Neural cell (in vitro differentiated cells): ENCODE data around the gene HTR5A. TPM values are rescaled to one million over a fixed set of nuclear protein-coding genes. Genes with fewer than 3 reads are reported as not detected.
A peak's percentile ranks its signal among the peaks of the same experiment; 100 is the strongest.

Experiments
- H2AFZ ChIP-seq: fragments of 200-600, 300-800 bp; sonication (generic), shearing (Covaris generic); 2 replicates; pipeline ENCODE4 v1.6.0; 2014; ENCODE audit warnings: low read depth, mild to moderate bottlenecking, antibody characterized with exemption, low read length, moderate library complexity
- H3F3A ChIP-seq: fragments of 200-600 bp; shearing (Covaris generic); 2 replicates; pipeline ENCODE4 v1.6.1; 2016; ENCODE audit warnings: mild to moderate bottlenecking, moderate library complexity, mixed read lengths, antibody characterized with exemption, low read length; ENCODE audit not compliant: insufficient read depth, poor library complexity, severe bottlenecking
- H3K27ac ChIP-seq: fragments of 200-600, 300-800 bp; sonication (generic), shearing (Covaris generic); 2 replicates; pipeline ENCODE4 v1.5.1; 2014; ENCODE audit warnings: mild to moderate bottlenecking, low read length, moderate library complexity
- H3K27me3 ChIP-seq: fragments of 300-800, 200-600 bp; sonication (generic), shearing (Covaris generic); 2 replicates; pipeline ENCODE4 v1.6.0; 2014; ENCODE audit warnings: mild to moderate bottlenecking, low read depth, low read length, moderate library complexity; ENCODE audit not compliant: insufficient read depth
- H3K36me3 ChIP-seq: fragments of 300-800, 200-600 bp; sonication (generic), shearing (Covaris generic); 2 replicates; pipeline ENCODE4 v1.5.1; 2014; ENCODE audit warnings: mild to moderate bottlenecking, antibody characterized with exemption, low read length, moderate library complexity; ENCODE audit not compliant: insufficient read depth
- H3K4me2 ChIP-seq: fragments of 300-800, 200-600 bp; sonication (generic), shearing (Covaris generic); 2 replicates; pipeline ENCODE4 v1.6.0; 2014; ENCODE audit warnings: mild to moderate bottlenecking, low read length
- H3K4me3 ChIP-seq: fragments of 300-800, 200-600 bp; sonication (generic), shearing (Covaris generic); 2 replicates; pipeline ENCODE4 v1.5.1; 2014; ENCODE audit warnings: mild to moderate bottlenecking, low read length, moderate library complexity
- H3K79me2 ChIP-seq: fragments of 200-600 bp; shearing (Covaris generic); replicated peaks from 2 replicates; pipeline ENCODE4 v1.6.0; 2014; ENCODE audit warnings: mild to moderate bottlenecking, low read length, moderate library complexity; ENCODE audit not compliant: insufficient read depth
- H3K9ac ChIP-seq: fragments of 300-800, 200-600 bp; sonication (generic), shearing (Covaris generic); 2 replicates; pipeline ENCODE4 v1.6.1; 2016; ENCODE audit warnings: mild to moderate bottlenecking, low read length, mixed read lengths
- H3K9me2 ChIP-seq: fragments of 200-600 bp; shearing (Covaris generic); 2 replicates; pipeline ENCODE4 v1.6.1; 2016; ENCODE audit warnings: mild to moderate bottlenecking, low read length, mixed read lengths; ENCODE audit not compliant: insufficient read depth
- H3K9me3 ChIP-seq: fragments of 200-600, 300-800 bp; sonication (generic), shearing (Covaris generic); 2 replicates; pipeline ENCODE4 v1.6.1; 2016; ENCODE audit warnings: mild to moderate bottlenecking, mixed run types, low read length, moderate library complexity, mixed read lengths
- H4K20me1 ChIP-seq: fragments of 200-600 bp; shearing (Covaris generic); 2 replicates; pipeline ENCODE4 v1.6.1; 2016; ENCODE audit warnings: mild to moderate bottlenecking, mixed run types; ENCODE audit not compliant: insufficient read depth
- CTCF ChIP-seq: fragments of 450-650 bp; IDR thresholded peaks from 2 replicates; pipeline ENCODE4 v1.5.1; 2014; ENCODE audit warnings: antibody characterized with exemption, mild to moderate bottlenecking, moderate library complexity; ENCODE audit not compliant: poor library complexity, severe bottlenecking
- EP300 ChIP-seq: fragments of 450-650 bp; conservative IDR thresholded peaks from 2 replicates; pipeline ENCODE4 v1.6.1; 2014; ENCODE audit warnings: antibody characterized with exemption, mild to moderate bottlenecking, moderate library complexity; ENCODE audit not compliant: poor library complexity, severe bottlenecking
- EZH2 ChIP-seq: fragments of 200-600, 300-800 bp; shearing (Covaris generic), sonication (generic); IDR thresholded peaks from 2 replicates; pipeline ENCODE4 v1.6.1; 2014; ENCODE audit warnings: antibody characterized with exemption, low read length, borderline replicate concordance, mild to moderate bottlenecking; ENCODE audit not compliant: insufficient read depth, poor library complexity, severe bottlenecking
- MXI1 ChIP-seq: fragments of 450-650 bp; conservative IDR thresholded peaks from 2 replicates; pipeline ENCODE4 v1.6.1; 2014; ENCODE audit warnings: antibody characterized with exemption, mild to moderate bottlenecking; ENCODE audit not compliant: poor library complexity, severe bottlenecking
- POLR2AphosphoS5 ChIP-seq: IDR thresholded peaks from 2 replicates; pipeline ENCODE4 v1.6.1; 2012
- RAD21 ChIP-seq: fragments of 450-650 bp; conservative IDR thresholded peaks from 2 replicates; pipeline ENCODE4 v1.6.1; 2014; ENCODE audit warnings: antibody characterized with exemption, mild to moderate bottlenecking, moderate library complexity
- REST ChIP-seq: IDR thresholded peaks from 2 replicates; pipeline ENCODE4 v1.6.1; 2012; ENCODE audit warnings: borderline replicate concordance
- SMC3 ChIP-seq: fragments of 450-650 bp; conservative IDR thresholded peaks from 2 replicates; pipeline ENCODE4 v1.6.1; 2014; ENCODE audit warnings: antibody characterized with exemption, mild to moderate bottlenecking, moderate library complexity; ENCODE audit not compliant: poor library complexity
- TAF1 ChIP-seq: IDR thresholded peaks from 2 replicates; pipeline ENCODE4 v1.6.1; 2012; ENCODE audit warnings: low read depth
- polyA plus RNA-seq: library from polyadenylated mRNA; depleted of rRNA; stranded (reverse); fragments of >200 nt; gene quantifications from 2 replicates; pipeline ENCODE4 v1.2.3, GENCODE V29; 2014

HTR5A gene
- polyA plus RNA-seq, 1 donor from 2014 or later = 0.14 TPM

- no peak overlapping the region for H3K4me2 ChIP-seq
- TF ChIP-seq POLR2AphosphoS5 (no peak), CTCF (no peak), EZH2 (no peak), EP300 (no peak), SMC3 (no peak)
Observed at GRCh38 chr7:155062411-155062810, 7.7 kb upstream of the HTR5A start.

GRCh38 chr7:155064186-155064585, 5.9 kb upstream of the HTR5A start:
- Histone ChIP-seq H2AFZ (no peak overlapping the region), H3K27me3 (peaks cover 25% of the 10 kb centered on the region), H3K9me3 (no peaks in the 10 kb centered on the region), H3K4me2 (no peak overlapping the region), H3K27ac (no peak overlapping the region), H3K79me2 (no peaks in the 10 kb centered on the region), H3K36me3 (no peaks in the 10 kb centered on the region), H3K9ac (no peak overlapping the region), H3F3A (no peaks in the 10 kb centered on the region), H3K4me3 (no peak overlapping the region), H4K20me1 (no peaks in the 10 kb centered on the region), H3K9me2 (no peaks in the 10 kb centered on the region)
- TF ChIP-seq EP300 (no peak), CTCF (peak; percentile 15)

More at GRCh38 chr7:155062411-155062810, 7.7 kb upstream of the HTR5A start:
- H3K4me3 ChIP-seq = no peak overlapping the region
- no peak overlapping the region for H3K9ac ChIP-seq
- no peaks in the 10 kb centered on the region for H4K20me1 ChIP-seq
- no peak overlapping the region for H2AFZ ChIP-seq
- H3K79me2 ChIP-seq = no peaks in the 10 kb centered on the region
- H3K9me2 ChIP-seq = no peaks in the 10 kb centered on the region
- peaks cover 12% of the 10 kb centered on the region for H3K27me3 ChIP-seq
- H3K36me3 ChIP-seq = no peaks in the 10 kb centered on the region
- no peaks in the 10 kb centered on the region for H3K9me3 ChIP-seq
- no peak overlapping the region for H3K27ac ChIP-seq
- H3F3A ChIP-seq = no peaks in the 10 kb centered on the region

GRCh38 chr7:155066417-155066950, 3.6 kb upstream of the HTR5A start:
- no peaks in the 10 kb centered on the region for H4K20me1 ChIP-seq
- H3K4me2 ChIP-seq = no peak overlapping the region
- no peaks in the 10 kb centered on the region for H3K79me2 ChIP-seq
- no peak overlapping the region for H2AFZ ChIP-seq
- H3K27ac ChIP-seq = no peak overlapping the region
- TF ChIP-seq REST (no peak), TAF1 (no peak), CTCF (no peak), EZH2 (no peak), SMC3 (no peak), RAD21 (no peak), MXI1 (no peak), EP300 (no peak), POLR2AphosphoS5 (no peak)
- no peak overlapping the region for H3K4me3 ChIP-seq
- H3F3A ChIP-seq = no peaks in the 10 kb centered on the region
- no peaks in the 10 kb centered on the region for H3K9me2 ChIP-seq
- no peak overlapping the region for H3K9ac ChIP-seq
- H3K27me3 ChIP-seq = peaks cover 48% of the 10 kb centered on the region
- no peaks in the 10 kb centered on the region for H3K9me3 ChIP-seq
- no peaks in the 10 kb centered on the region for H3K36me3 ChIP-seq
